Endothelial cell (in vitro differentiated cells): ENCODE results near the gene SLC30A7. TPM values are rescaled to one million over a fixed set of nuclear protein-coding genes. Genes with fewer than 3 reads are reported as not detected.

Source experiments
- DNase-seq: peaks from one replicate; pipeline ENCODE4 v3.0.0; 2021; ENCODE audit warnings: low spot score
- H3K27ac Mint-ChIP-seq: one replicate; pipeline ENCODE4 v1.8.0; 2021; ENCODE audit warnings: mixed read lengths, inconsistent platforms; ENCODE audit not compliant: unreplicated experiment
- H3K27me3 Mint-ChIP-seq: one replicate; pipeline ENCODE4 v1.8.0; 2021; ENCODE audit warnings: mild to moderate bottlenecking, moderate library complexity, mixed read lengths, inconsistent platforms; ENCODE audit not compliant: unreplicated experiment
- H3K36me3 Mint-ChIP-seq: one replicate; pipeline ENCODE4 v1.8.0; 2021; ENCODE audit warnings: mild to moderate bottlenecking, low read depth, mixed read lengths, inconsistent platforms; ENCODE audit not compliant: unreplicated experiment
- H3K4me1 Mint-ChIP-seq: one replicate; pipeline ENCODE4 v1.8.0; 2021; ENCODE audit warnings: mild to moderate bottlenecking, mixed read lengths, inconsistent platforms; ENCODE audit not compliant: unreplicated experiment
- H3K4me3 Mint-ChIP-seq: one replicate; pipeline ENCODE4 v1.8.0; 2021; ENCODE audit warnings: mild to moderate bottlenecking, mixed read lengths, inconsistent platforms; ENCODE audit not compliant: unreplicated experiment
- H3K9me3 Mint-ChIP-seq: one replicate; pipeline ENCODE4 v1.8.0; 2021; ENCODE audit warnings: mixed read lengths, inconsistent platforms; ENCODE audit not compliant: unreplicated experiment
- CTCF ChIP-seq: fragments of 200-600 bp; sonication (generic); IDR thresholded peaks from one replicate; pipeline ENCODE4 v1.5.0; 2021; ENCODE audit warnings: antibody characterized with exemption; ENCODE audit not compliant: unreplicated experiment
- total RNA-seq: library from RNA; stranded (reverse); fragmentation: NEBNext Ultra II Directional; extraction: Animal tissue kit (Norgen Biotek cat#: 25700); gene quantifications from one replicate; pipeline ENCODE4 v1.2.1, GENCODE V29; 2021; ENCODE audit not compliant: unreplicated experiment

Gene SLC30A7
- total RNA-seq, 1 donor from 2014 or later = 33.2 TPM

GRCh38 chr1:100902365-100902764 lies 6.5 kb downstream of the SLC30A7 start:
- H3K27me3 Mint-ChIP-seq = no peaks in the 10 kb centered on the region

GRCh38 chr1:100903777-100904176 lies 7.9 kb downstream of the SLC30A7 start:
- H3K9me3 Mint-ChIP-seq = no peaks in the 10 kb centered on the region
- DNase-seq = no peak
- H3K27me3 Mint-ChIP-seq = no peaks in the 10 kb centered on the region
- no peak overlapping the region for H3K27ac Mint-ChIP-seq
- H3K4me3 Mint-ChIP-seq = no peak overlapping the region
- peaks cover 45% of the 10 kb centered on the region for H3K36me3 Mint-ChIP-seq
- no peak for TF ChIP-seq CTCF
- H3K4me1 Mint-ChIP-seq = peaks cover 17% of the 10 kb centered on the region

More at GRCh38 chr1:100902365-100902764, 6.5 kb downstream of the SLC30A7 start:
- TF ChIP-seq CTCF = no peak
- no peak overlapping the region for H3K27ac Mint-ChIP-seq
- H3K9me3 Mint-ChIP-seq = no peaks in the 10 kb centered on the region
- H3K36me3 Mint-ChIP-seq = peaks cover 36% of the 10 kb centered on the region
- H3K4me1 Mint-ChIP-seq = peaks cover 11% of the 10 kb centered on the region
- DNase-seq = no peak
- no peak overlapping the region for H3K4me3 Mint-ChIP-seq

GRCh38 chr1:100904528-100904927 lies 8.6 kb downstream of the SLC30A7 start:
- Mint-ChIP-seq H3K27ac (no peak overlapping the region), H3K36me3 (peaks cover 42% of the 10 kb centered on the region), H3K4me1 (peaks cover 19% of the 10 kb centered on the region), H3K4me3 (no peak overlapping the region), H3K27me3 (no peaks in the 10 kb centered on the region), H3K9me3 (no peaks in the 10 kb centered on the region)
- no peak for TF ChIP-seq CTCF
- no peak for DNase-seq

- TF ChIP-seq CTCF = no peak
- no peaks in the 10 kb centered on the region for H3K9me3 Mint-ChIP-seq
- no peak overlapping the region for H3K27ac Mint-ChIP-seq
- no peaks in the 10 kb centered on the region for H3K27me3 Mint-ChIP-seq
- no peak overlapping the region for H3K4me3 Mint-ChIP-seq
- H3K36me3 Mint-ChIP-seq = peaks cover 37% of the 10 kb centered on the region
- peaks cover 19% of the 10 kb centered on the region for H3K4me1 Mint-ChIP-seq
- DNase-seq = no peak
Measured at GRCh38 chr1:100905181-100905580, 9.3 kb downstream of the SLC30A7 start.

GRCh38 chr1:100907887-100908286 lies 12.0 kb downstream of the SLC30A7 start:
- no peaks in the 10 kb centered on the region for H3K9me3 Mint-ChIP-seq
- H3K27me3 Mint-ChIP-seq = no peaks in the 10 kb centered on the region
- no peak for DNase-seq
- no peak for TF ChIP-seq CTCF
- H3K27ac Mint-ChIP-seq = peak overlapping the region; percentile 84
- peaks cover 19% of the 10 kb centered on the region for H3K4me1 Mint-ChIP-seq
- H3K36me3 Mint-ChIP-seq = peaks cover 39% of the 10 kb centered on the region
- peak overlapping the region; percentile 13 for H3K4me3 Mint-ChIP-seq
